GM23338 (cell line): ENCODE results near the gene ATL2. TPM values are rescaled to one million over a fixed set of nuclear protein-coding genes. Genes with fewer than 3 reads are reported as not detected.

Experiments
- CREB1 ChIP-seq: fragments of 250-450 bp; sonication (Bioruptor Pico); IDR thresholded peaks from 2 replicates; pipeline ENCODE4 v1.5.0; 2020; ENCODE audit warnings: low read depth, mild to moderate bottlenecking, moderate library complexity
- EZH2 ChIP-seq: fragments of 200-600 bp; sonication (generic); IDR thresholded peaks from one replicate; pipeline ENCODE4 v1.8.0; 2017; ENCODE audit warnings: antibody characterized with exemption, mild to moderate bottlenecking, low read depth; ENCODE audit not compliant: unreplicated experiment
- NANOG ChIP-seq: IDR thresholded peaks from 2 replicates; pipeline ENCODE4 v1.6.1; 2016; ENCODE audit warnings: antibody characterized with exemption, borderline replicate concordance
- POLR2AphosphoS5 ChIP-seq: IDR thresholded peaks from 2 replicates; pipeline ENCODE4 v1.6.1; 2016; ENCODE audit warnings: antibody characterized with exemption, low read depth
- STAT1 ChIP-seq: IDR thresholded peaks from one replicate; pipeline ENCODE4 v1.6.1; 2016; ENCODE audit warnings: antibody characterized with exemption; ENCODE audit not compliant: unreplicated experiment
- polyA plus RNA-seq: library from polyadenylated mRNA; unstranded; fragments of >200 nt; fragmentation: Nextera tagmentation; extraction: Ambion mirVana; gene quantifications from 2 replicates; pipeline ENCODE4 v1.2.1, GENCODE V29; 2016
- total RNA-seq: library from RNA; depleted of rRNA; stranded (reverse); fragments of >200 nt; shearing (Covaris generic); gene quantifications from 2 replicates; pipeline ENCODE4 v1.2.3, GENCODE V29; 2014
- TF ChIP-seq, protein P1 (sequence below): fragments of 250-450 bp; sonication (Bioruptor Pico); IDR thresholded peaks from 2 replicates; pipeline ENCODE4 v1.5.0; 2020; ENCODE audit warnings: mild to moderate bottlenecking, moderate library complexity
- TF ChIP-seq, protein P2 (sequence below): IDR thresholded peaks from one replicate; pipeline ENCODE4 v1.6.1; 2018; ENCODE audit warnings: antibody characterized with exemption; ENCODE audit not compliant: unreplicated experiment

ATL2 gene
- total and polyA plus RNA-seq, 2 experiments from 2014 or later: 30.2 to 140 TPM

DNA sequence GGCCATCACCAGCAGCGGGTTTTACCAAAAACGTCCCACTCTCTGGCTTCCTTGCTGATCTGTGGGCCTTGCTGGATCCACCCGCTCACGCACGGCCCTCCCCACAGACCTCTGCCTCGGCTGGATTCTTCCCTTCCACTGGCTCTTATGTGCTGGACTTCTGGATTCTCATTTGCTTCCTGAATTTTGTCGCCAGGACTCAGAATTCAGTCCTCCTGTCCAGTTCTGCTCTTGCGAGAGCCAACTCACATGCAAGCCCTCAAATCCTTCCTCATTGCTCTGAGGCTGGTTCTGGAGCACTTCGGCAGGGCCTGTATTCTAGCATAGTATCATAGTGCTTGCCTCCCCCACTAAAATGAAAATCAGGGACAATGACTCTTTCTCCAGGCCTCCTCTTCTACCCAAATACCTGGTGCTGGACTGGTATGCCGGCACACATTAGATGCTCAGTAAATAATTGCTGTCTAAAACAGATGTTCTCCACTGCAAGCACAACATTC, 115.5 kb downstream of the ATL2 start (continued):
- TF ChIP-seq, protein P1, sequence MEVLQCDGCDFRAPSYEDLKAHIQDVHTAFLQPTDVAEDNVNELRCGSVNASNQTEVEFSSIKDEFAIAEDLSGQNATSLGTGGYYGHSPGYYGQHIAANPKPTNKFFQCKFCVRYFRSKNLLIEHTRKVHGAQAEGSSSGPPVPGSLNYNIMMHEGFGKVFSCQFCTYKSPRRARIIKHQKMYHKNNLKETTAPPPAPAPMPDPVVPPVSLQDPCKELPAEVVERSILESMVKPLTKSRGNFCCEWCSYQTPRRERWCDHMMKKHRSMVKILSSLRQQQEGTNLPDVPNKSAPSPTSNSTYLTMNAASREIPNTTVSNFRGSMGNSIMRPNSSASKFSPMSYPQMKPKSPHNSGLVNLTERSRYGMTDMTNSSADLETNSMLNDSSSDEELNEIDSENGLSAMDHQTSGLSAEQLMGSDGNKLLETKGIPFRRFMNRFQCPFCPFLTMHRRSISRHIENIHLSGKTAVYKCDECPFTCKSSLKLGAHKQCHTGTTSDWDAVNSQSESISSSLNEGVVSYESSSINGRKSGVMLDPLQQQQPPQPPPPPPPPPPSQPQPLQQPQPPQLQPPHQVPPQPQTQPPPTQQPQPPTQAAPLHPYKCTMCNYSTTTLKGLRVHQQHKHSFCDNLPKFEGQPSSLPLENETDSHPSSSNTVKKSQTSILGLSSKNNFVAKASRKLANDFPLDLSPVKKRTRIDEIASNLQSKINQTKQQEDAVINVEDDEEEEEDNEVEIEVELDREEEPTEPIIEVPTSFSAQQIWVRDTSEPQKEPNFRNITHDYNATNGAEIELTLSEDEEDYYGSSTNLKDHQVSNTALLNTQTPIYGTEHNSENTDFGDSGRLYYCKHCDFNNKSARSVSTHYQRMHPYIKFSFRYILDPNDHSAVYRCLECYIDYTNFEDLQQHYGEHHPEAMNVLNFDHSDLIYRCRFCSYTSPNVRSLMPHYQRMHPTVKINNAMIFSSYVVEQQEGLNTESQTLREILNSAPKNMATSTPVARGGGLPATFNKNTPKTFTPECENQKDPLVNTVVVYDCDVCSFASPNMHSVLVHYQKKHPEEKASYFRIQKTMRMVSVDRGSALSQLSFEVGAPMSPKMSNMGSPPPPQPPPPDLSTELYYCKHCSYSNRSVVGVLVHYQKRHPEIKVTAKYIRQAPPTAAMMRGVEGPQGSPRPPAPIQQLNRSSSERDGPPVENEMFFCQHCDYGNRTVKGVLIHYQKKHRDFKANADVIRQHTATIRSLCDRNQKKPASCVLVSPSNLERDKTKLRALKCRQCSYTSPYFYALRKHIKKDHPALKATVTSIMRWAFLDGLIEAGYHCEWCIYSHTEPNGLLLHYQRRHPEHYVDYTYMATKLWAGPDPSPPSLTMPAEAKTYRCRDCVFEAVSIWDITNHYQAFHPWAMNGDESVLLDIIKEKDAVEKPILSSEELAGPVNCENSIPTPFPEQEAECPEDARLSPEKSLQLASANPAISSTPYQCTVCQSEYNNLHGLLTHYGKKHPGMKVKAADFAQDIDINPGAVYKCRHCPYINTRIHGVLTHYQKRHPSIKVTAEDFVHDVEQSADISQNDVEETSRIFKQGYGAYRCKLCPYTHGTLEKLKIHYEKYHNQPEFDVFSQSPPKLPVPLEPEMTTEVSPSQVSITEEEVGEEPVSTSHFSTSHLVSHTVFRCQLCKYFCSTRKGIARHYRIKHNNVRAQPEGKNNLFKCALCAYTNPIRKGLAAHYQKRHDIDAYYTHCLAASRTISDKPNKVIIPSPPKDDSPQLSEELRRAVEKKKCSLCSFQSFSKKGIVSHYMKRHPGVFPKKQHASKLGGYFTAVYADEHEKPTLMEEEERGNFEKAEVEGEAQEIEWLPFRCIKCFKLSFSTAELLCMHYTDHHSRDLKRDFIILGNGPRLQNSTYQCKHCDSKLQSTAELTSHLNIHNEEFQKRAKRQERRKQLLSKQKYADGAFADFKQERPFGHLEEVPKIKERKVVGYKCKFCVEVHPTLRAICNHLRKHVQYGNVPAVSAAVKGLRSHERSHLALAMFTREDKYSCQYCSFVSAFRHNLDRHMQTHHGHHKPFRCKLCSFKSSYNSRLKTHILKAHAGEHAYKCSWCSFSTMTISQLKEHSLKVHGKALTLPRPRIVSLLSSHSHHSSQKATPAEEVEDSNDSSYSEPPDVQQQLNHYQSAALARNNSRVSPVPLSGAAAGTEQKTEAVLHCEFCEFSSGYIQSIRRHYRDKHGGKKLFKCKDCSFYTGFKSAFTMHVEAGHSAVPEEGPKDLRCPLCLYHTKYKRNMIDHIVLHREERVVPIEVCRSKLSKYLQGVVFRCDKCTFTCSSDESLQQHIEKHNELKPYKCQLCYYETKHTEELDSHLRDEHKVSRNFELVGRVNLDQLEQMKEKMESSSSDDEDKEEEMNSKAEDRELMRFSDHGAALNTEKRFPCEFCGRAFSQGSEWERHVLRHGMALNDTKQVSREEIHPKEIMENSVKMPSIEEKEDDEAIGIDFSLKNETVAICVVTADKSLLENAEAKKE (CRISPR knock-in tag): no peak
- no peak for TF ChIP-seq STAT1
- no peak for TF ChIP-seq CREB1 (CRISPR knock-in tag)
- TF ChIP-seq, protein P2, sequence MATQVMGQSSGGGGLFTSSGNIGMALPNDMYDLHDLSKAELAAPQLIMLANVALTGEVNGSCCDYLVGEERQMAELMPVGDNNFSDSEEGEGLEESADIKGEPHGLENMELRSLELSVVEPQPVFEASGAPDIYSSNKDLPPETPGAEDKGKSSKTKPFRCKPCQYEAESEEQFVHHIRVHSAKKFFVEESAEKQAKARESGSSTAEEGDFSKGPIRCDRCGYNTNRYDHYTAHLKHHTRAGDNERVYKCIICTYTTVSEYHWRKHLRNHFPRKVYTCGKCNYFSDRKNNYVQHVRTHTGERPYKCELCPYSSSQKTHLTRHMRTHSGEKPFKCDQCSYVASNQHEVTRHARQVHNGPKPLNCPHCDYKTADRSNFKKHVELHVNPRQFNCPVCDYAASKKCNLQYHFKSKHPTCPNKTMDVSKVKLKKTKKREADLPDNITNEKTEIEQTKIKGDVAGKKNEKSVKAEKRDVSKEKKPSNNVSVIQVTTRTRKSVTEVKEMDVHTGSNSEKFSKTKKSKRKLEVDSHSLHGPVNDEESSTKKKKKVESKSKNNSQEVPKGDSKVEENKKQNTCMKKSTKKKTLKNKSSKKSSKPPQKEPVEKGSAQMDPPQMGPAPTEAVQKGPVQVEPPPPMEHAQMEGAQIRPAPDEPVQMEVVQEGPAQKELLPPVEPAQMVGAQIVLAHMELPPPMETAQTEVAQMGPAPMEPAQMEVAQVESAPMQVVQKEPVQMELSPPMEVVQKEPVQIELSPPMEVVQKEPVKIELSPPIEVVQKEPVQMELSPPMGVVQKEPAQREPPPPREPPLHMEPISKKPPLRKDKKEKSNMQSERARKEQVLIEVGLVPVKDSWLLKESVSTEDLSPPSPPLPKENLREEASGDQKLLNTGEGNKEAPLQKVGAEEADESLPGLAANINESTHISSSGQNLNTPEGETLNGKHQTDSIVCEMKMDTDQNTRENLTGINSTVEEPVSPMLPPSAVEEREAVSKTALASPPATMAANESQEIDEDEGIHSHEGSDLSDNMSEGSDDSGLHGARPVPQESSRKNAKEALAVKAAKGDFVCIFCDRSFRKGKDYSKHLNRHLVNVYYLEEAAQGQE: no peak
- TF ChIP-seq NANOG: no peak
- TF ChIP-seq POLR2AphosphoS5: no peak
- no peak for TF ChIP-seq EZH2
